WTC11 (cell line): ENCODE measurements around the gene RBPJ. TPM values are rescaled to one million over a fixed set of nuclear protein-coding genes. Genes with fewer than 3 reads are reported as not detected.

Experiments
- ATAC-seq: fragments of 200-7000 bp; cut with Tn5 transposase; 2 replicates; pipeline ENCODE4 v1.10.0; 2021; ENCODE audit warnings: mild to moderate bottlenecking, moderate library complexity
- CTCF ChIA-PET: fragments of 300-600 bp; sonication (Branson Sonifier 250); formaldehyde crosslinking; loops from one replicate; lab custom pipeline; 2021; ENCODE audit warnings: antibody characterized with exemption; lab: Charles Lee
- POLR2A ChIA-PET: fragments of 350-600 bp; sonication (Branson Sonifier 250); formaldehyde crosslinking; loops from one replicate; lab custom pipeline; 2021; ENCODE audit warnings: antibody characterized with exemption; lab: Charles Lee
- DNase-seq: peaks from one replicate; pipeline ENCODE4 v3.0.0; 2021; ENCODE audit warnings: low spot score
- H3K27ac Mint-ChIP-seq: 2 replicates; pipeline ENCODE4 v1.8.0; 2021; ENCODE audit warnings: mixed read lengths
- H3K27me3 Mint-ChIP-seq: 2 replicates; pipeline ENCODE4 v1.8.0; 2021; ENCODE audit warnings: low read depth, mild to moderate bottlenecking, moderate library complexity, mixed read lengths
- H3K36me3 Mint-ChIP-seq: 2 replicates; pipeline ENCODE4 v1.8.0; 2021; ENCODE audit warnings: mixed read lengths
- H3K4me1 Mint-ChIP-seq: 2 replicates; pipeline ENCODE4 v1.8.0; 2022; ENCODE audit warnings: mixed read lengths
- H3K4me3 Mint-ChIP-seq: 2 replicates; pipeline ENCODE4 v1.8.0; 2021; ENCODE audit warnings: mild to moderate bottlenecking, moderate library complexity, mixed read lengths
- H3K9me3 Mint-ChIP-seq: 2 replicates; pipeline ENCODE4 v1.8.0; 2021; ENCODE audit warnings: mixed read lengths
- CBFB ChIP-seq: sonication (generic); formaldehyde crosslinking; IDR thresholded peaks from 2 replicates; pipeline ENCODE4 v1.8.1; 2022; ENCODE audit warnings: mild to moderate bottlenecking, low read depth, missing genetic modification reagents
- EMX1 ChIP-seq: fragments of 250-450 bp; sonication (Bioruptor Pico); IDR thresholded peaks from 2 replicates; pipeline ENCODE4 v1.8.0; 2021; ENCODE audit warnings: mild to moderate bottlenecking
- MXD4 ChIP-seq: fragments of 250-450 bp; sonication (Bioruptor Pico); IDR thresholded peaks from 2 replicates; pipeline ENCODE4 v1.8.0; 2021; ENCODE audit warnings: mild to moderate bottlenecking, moderate library complexity, borderline replicate concordance
- NFYB ChIP-seq: sonication (generic); formaldehyde crosslinking; conservative IDR thresholded peaks from 2 replicates; pipeline ENCODE4 v1.8.0; 2022; ENCODE audit warnings: low read depth, missing genetic modification reagents
- NR2C2 ChIP-seq: sonication (generic); formaldehyde crosslinking; IDR thresholded peaks from 2 replicates; pipeline ENCODE4 v1.8.0; 2022; ENCODE audit warnings: mild to moderate bottlenecking, missing genetic modification reagents
- OVOL2 ChIP-seq: fragments of 250-450 bp; sonication (Bioruptor Pico); IDR thresholded peaks from 2 replicates; pipeline ENCODE4 v1.9.0; 2021; ENCODE audit warnings: mild to moderate bottlenecking, borderline replicate concordance
- RELA ChIP-seq: sonication (generic); formaldehyde crosslinking; IDR thresholded peaks from 2 replicates; pipeline ENCODE4 v1.8.1; 2022; ENCODE audit warnings: missing genetic modification reagents, mild to moderate bottlenecking, borderline replicate concordance
- RORB ChIP-seq: fragments of 250-450 bp; sonication (Bioruptor Pico); IDR thresholded peaks from 2 replicates; pipeline ENCODE4 v1.9.0; 2021; ENCODE audit warnings: mild to moderate bottlenecking
- SMAD4 ChIP-seq: sonication (generic); formaldehyde crosslinking; IDR thresholded peaks from 2 replicates; pipeline ENCODE4 v1.8.0; 2022; ENCODE audit warnings: mild to moderate bottlenecking, missing genetic modification reagents
- TEAD1 ChIP-seq: sonication (generic); formaldehyde crosslinking; IDR thresholded peaks from 2 replicates; pipeline ENCODE4 v1.8.0; 2022; ENCODE audit warnings: mild to moderate bottlenecking, missing genetic modification reagents
- TP53 ChIP-seq: sonication (generic); formaldehyde crosslinking; IDR thresholded peaks from 2 replicates; pipeline ENCODE4 v1.8.1; 2023; ENCODE audit warnings: mild to moderate bottlenecking, missing genetic modification reagents
- ZBTB21 ChIP-seq: sonication (generic); formaldehyde crosslinking; IDR thresholded peaks from 2 replicates; pipeline ENCODE4 v1.8.1; 2023; ENCODE audit warnings: mild to moderate bottlenecking, missing genetic modification reagents, borderline replicate concordance
- ZNF138 ChIP-seq: sonication (generic); formaldehyde crosslinking; conservative IDR thresholded peaks from 2 replicates; pipeline ENCODE4 v1.8.1; 2022; ENCODE audit warnings: mild to moderate bottlenecking, moderate library complexity, missing genetic modification reagents
- ZNF263 ChIP-seq: sonication (generic); formaldehyde crosslinking; IDR thresholded peaks from 2 replicates; pipeline ENCODE4 v1.8.1; 2022; ENCODE audit warnings: low read depth, mild to moderate bottlenecking, moderate library complexity, missing genetic modification reagents
- ZNF416 ChIP-seq: fragments of 250-450 bp; sonication (Bioruptor Pico); IDR thresholded peaks from 2 replicates; pipeline ENCODE4 v1.9.0; 2021; ENCODE audit warnings: mild to moderate bottlenecking, inconsistent platforms
- total RNA-seq: library from RNA; stranded (reverse); gene quantifications from 3 replicates; pipeline ENCODE4 v1.2.3, GENCODE V29; 2021
- TF ChIP-seq, protein P1 (sequence below): sonication (generic); formaldehyde crosslinking; IDR thresholded peaks from 2 replicates; pipeline ENCODE4 v1.8.1; 2023; ENCODE audit warnings: mild to moderate bottlenecking, missing genetic modification reagents, moderate library complexity
- TF ChIP-seq, protein P2 (sequence below): sonication (generic); formaldehyde crosslinking; IDR thresholded peaks from 2 replicates; pipeline ENCODE4 v1.8.1; 2023; ENCODE audit warnings: mild to moderate bottlenecking, missing genetic modification reagents, moderate library complexity
- TF ChIP-seq, protein P3 (sequence below): sonication (generic); formaldehyde crosslinking; IDR thresholded peaks from 2 replicates; pipeline ENCODE4 v1.8.0; 2022; ENCODE audit warnings: mild to moderate bottlenecking, missing genetic modification reagents
- TF ChIP-seq, protein P4 (sequence below): sonication (generic); formaldehyde crosslinking; conservative IDR thresholded peaks from 2 replicates; pipeline ENCODE4 v1.8.1; 2022; ENCODE audit warnings: mild to moderate bottlenecking, missing genetic modification reagents
- TF ChIP-seq, protein P5 (sequence below): sonication (generic); formaldehyde crosslinking; IDR thresholded peaks from 2 replicates; pipeline ENCODE4 v1.8.1; 2023; ENCODE audit warnings: mild to moderate bottlenecking, missing genetic modification reagents
- TF ChIP-seq, protein P6 (sequence below): fragments of 250-450 bp; sonication (Bioruptor Pico); IDR thresholded peaks from 2 replicates; pipeline ENCODE4 v2.1.2; 2022; ENCODE audit warnings: mild to moderate bottlenecking, moderate library complexity

The RBPJ gene
- total RNA-seq, 1 experiment from 2014 or later = 163 TPM

DNA sequence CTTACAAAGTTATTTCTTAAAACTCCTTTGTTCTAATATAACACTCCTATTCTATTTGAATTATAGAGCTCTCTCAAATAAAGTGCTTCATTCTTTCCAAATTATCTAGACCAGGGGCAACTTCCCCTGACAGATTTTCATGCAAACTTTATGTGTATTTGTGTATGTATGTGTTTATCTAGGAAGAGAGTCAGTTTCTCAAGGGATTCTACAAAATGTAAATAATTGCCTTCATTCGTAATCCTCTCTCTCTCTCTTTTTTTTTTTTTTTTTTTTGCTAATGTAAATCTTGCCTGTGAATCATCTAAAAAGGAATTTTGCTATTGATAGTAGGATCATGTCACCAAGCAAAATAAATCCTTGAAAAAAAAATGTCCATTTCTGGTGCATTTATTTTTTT lies 38.9 kb upstream of the RBPJ start (continued):
- TF ChIP-seq, protein P1, sequence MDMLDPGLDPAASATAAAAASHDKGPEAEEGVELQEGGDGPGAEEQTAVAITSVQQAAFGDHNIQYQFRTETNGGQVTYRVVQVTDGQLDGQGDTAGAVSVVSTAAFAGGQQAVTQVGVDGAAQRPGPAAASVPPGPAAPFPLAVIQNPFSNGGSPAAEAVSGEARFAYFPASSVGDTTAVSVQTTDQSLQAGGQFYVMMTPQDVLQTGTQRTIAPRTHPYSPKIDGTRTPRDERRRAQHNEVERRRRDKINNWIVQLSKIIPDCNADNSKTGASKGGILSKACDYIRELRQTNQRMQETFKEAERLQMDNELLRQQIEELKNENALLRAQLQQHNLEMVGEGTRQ (CRISPR knock-in tag) = no peak
- TF ChIP-seq MXD4 (no peak), EMX1 (CRISPR knock-in tag) (no peak)
- TF ChIP-seq, protein P2, sequence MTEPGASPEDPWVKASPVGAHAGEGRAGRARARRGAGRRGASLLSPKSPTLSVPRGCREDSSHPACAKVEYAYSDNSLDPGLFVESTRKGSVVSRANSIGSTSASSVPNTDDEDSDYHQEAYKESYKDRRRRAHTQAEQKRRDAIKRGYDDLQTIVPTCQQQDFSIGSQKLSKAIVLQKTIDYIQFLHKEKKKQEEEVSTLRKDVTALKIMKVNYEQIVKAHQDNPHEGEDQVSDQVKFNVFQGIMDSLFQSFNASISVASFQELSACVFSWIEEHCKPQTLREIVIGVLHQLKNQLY (CRISPR knock-in tag) = no peak
- TF ChIP-seq, all 79 proteins: peak for 0

DNA sequence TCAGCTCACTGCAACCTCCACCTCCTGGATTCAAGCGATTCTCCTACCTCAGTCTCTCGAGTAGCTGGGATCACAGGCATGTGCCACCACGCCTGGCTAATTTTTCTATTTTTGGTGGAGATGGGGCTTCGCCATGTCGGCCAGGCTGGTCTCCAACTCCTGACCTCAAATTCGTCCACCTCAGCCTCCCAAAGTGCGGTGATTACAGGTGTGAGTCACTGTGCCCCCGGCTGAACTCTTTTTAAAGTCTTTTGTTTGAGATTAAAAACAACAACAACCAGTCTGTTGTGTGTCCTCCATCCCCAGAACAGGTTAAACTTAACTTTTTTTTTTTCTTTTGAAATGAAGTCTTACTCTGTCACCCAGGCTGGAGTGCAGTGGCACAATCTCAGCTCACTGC lies 36.3 kb upstream of the RBPJ start:
- no peak for ATAC-seq
- Mint-ChIP-seq H3K9me3 (no peaks in the 10 kb centered on the region), H3K4me3 (no peak overlapping the region), H3K27me3 (no peaks in the 10 kb centered on the region)
- CTCF ChIA-PET = no interaction called here
- TF ChIP-seq, protein P1 (CRISPR knock-in tag) = no peak
- TF ChIP-seq ZBTB21 (CRISPR knock-in tag) (no peak), RORB (no peak), ZNF263 (no peak)
- TF ChIP-seq, all 79 proteins: peak for 0
- peaks cover 35% of the 10 kb centered on the region for H3K4me1 Mint-ChIP-seq
- H3K27ac Mint-ChIP-seq = no peak overlapping the region
- POLR2A ChIA-PET = no interaction called here
- H3K36me3 Mint-ChIP-seq = no peaks in the 10 kb centered on the region
- DNase-seq = no peak

DNA sequence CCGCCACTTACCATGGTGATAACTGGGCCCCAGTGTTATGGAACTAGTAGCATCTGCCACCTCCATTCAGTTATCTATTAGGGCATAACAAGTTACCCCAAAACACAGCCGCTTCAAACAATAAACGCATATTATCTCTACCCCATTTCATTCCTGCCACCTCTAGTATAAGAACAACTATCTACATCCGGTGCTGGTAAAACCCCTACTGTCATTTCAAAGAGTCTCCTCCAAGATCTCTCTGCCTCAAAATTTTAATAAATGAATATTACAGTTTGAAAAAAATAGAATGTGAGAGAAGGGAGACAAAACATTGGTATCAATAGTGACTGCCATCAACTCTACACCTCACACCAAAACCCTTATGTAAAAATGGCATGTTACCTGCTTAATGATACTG lies 35.5 kb upstream of the RBPJ start:
- no peak for ATAC-seq
- H3K27ac Mint-ChIP-seq = no peak overlapping the region
- ChIA-PET POLR2A (no interaction called here), CTCF (no interaction called here)
- H3K36me3 Mint-ChIP-seq = no peaks in the 10 kb centered on the region
- H3K4me1 Mint-ChIP-seq = peaks cover 35% of the 10 kb centered on the region
- no peaks in the 10 kb centered on the region for H3K9me3 Mint-ChIP-seq
- DNase-seq = no peak
- H3K4me3 Mint-ChIP-seq = no peak overlapping the region
- H3K27me3 Mint-ChIP-seq = no peaks in the 10 kb centered on the region
- no peak for TF ChIP-seq OVOL2 (CRISPR knock-in tag)
- TF ChIP-seq, protein P3, sequence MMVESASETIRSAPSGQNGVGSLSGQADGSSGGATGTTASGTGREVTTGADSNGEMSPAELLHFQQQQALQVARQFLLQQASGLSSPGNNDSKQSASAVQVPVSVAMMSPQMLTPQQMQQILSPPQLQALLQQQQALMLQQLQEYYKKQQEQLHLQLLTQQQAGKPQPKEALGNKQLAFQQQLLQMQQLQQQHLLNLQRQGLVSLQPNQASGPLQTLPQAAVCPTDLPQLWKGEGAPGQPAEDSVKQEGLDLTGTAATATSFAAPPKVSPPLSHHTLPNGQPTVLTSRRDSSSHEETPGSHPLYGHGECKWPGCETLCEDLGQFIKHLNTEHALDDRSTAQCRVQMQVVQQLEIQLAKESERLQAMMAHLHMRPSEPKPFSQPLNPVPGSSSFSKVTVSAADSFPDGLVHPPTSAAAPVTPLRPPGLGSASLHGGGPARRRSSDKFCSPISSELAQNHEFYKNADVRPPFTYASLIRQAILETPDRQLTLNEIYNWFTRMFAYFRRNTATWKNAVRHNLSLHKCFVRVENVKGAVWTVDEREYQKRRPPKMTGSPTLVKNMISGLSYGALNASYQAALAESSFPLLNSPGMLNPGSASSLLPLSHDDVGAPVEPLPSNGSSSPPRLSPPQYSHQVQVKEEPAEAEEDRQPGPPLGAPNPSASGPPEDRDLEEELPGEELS (CRISPR knock-in tag) = no peak

DNA sequence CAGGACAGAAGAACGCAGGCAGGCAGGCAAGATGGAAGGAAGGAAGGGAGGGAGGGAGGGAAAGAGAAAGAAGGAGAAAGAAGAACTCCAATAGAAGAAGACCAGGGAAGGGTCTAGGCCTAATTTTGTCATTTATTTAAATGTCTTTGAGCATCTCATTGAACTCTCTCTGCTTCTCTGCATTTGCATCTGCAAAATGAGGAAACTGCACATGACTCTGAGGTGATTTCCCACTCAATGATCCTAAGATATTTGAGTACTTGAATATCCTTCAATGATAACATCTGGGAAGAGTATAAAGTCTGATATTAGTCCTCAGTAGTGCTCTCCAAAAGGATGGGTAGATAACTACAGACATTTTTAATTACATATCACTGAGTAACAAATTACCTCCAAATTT lies 33.1 kb upstream of the RBPJ start:
- Mint-ChIP-seq H3K9me3 (no peaks in the 10 kb centered on the region), H3K27ac (no peak overlapping the region), H3K4me3 (no peak overlapping the region), H3K4me1 (peaks cover 27% of the 10 kb centered on the region), H3K27me3 (no peaks in the 10 kb centered on the region), H3K36me3 (no peaks in the 10 kb centered on the region)
- CTCF ChIA-PET = no interaction called here
- POLR2A ChIA-PET = no interaction called here
- TF ChIP-seq ZNF138 (CRISPR knock-in tag) (no peak), ZNF416 (CRISPR knock-in tag) (no peak), NFYB (no peak), RELA (no peak), TEAD1 (CRISPR knock-in tag) (no peak), NR2C2 (no peak), CBFB (CRISPR knock-in tag) (no peak), TP53 (CRISPR knock-in tag) (no peak), SMAD4 (CRISPR knock-in tag) (no peak)
- TF ChIP-seq, protein P4, sequence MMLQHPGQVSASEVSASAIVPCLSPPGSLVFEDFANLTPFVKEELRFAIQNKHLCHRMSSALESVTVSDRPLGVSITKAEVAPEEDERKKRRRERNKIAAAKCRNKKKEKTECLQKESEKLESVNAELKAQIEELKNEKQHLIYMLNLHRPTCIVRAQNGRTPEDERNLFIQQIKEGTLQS = no peak
- TF ChIP-seq, protein P5, sequence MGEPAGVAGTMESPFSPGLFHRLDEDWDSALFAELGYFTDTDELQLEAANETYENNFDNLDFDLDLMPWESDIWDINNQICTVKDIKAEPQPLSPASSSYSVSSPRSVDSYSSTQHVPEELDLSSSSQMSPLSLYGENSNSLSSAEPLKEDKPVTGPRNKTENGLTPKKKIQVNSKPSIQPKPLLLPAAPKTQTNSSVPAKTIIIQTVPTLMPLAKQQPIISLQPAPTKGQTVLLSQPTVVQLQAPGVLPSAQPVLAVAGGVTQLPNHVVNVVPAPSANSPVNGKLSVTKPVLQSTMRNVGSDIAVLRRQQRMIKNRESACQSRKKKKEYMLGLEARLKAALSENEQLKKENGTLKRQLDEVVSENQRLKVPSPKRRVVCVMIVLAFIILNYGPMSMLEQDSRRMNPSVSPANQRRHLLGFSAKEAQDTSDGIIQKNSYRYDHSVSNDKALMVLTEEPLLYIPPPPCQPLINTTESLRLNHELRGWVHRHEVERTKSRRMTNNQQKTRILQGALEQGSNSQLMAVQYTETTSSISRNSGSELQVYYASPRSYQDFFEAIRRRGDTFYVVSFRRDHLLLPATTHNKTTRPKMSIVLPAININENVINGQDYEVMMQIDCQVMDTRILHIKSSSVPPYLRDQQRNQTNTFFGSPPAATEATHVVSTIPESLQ = no peak
- TF ChIP-seq, protein P6, sequence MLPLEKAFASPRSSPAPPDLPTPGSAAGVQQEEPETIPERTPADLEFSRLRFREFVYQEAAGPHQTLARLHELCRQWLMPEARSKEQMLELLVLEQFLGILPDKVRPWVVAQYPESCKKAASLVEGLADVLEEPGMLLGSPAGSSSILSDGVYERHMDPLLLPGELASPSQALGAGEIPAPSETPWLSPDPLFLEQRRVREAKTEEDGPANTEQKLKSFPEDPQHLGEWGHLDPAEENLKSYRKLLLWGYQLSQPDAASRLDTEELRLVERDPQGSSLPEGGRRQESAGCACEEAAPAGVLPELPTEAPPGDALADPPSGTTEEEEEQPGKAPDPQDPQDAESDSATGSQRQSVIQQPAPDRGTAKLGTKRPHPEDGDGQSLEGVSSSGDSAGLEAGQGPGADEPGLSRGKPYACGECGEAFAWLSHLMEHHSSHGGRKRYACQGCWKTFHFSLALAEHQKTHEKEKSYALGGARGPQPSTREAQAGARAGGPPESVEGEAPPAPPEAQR (CRISPR knock-in tag) = no peak
- no peak for DNase-seq
- no peak for ATAC-seq
